Left cardiac atrium (tissue), 4 donors: Measurements from ENCODE around the gene ESF1. TPM values are rescaled to one million over a fixed set of nuclear protein-coding genes. Genes with fewer than 3 reads are reported as not detected.
"Not testable (repeated sequence)": the region's sequence is repeated elsewhere in the genome, so short reads cannot be mapped to it uniquely, and the experiment has no call there.

Experiments used
- ATAC-seq, 2 donors: fragments of 200-7000 bp; cut with Tn5 transposase; one replicate each; pipeline ENCODE4 v1.9.1; 2020; ENCODE audit warnings: mild to moderate bottlenecking in 2 of 2, moderate library complexity in 2 of 2
- DNase-seq: peaks from one replicate; pipeline ENCODE4 v3.0.0-alpha.2; 2020
- intact Hi-C, 2 donors: fragments of 100-400 bp; cut with DNase I; formaldehyde crosslinking; loops; one replicate each; pipeline versions ENCODE4 v1.14.1 to v1.15.1; 2022 to 2023
- total RNA-seq, 2 donors: library from RNA; stranded (reverse); fragmentation: NEBNext Ultra II Directional; extraction: Animal tissue kit (Norgen Biotek cat#: 25700); gene quantifications; one replicate each; pipeline ENCODE4 v1.2.1, GENCODE V29; 2021
- donor health status: DM: no; HTN: yes; CAD: no.
- donor health status: DM: no; HTN: yes; CAD: no; lungs with severe emphysema.
- donor health status: DM: yes; HTN: yes; CAD: no.
- donor health status: Dilated cardiomyopathy.

The ESF1 gene
- total RNA-seq, 2 donors from 2014 or later = 11.6 to 18.7 TPM

DNA sequence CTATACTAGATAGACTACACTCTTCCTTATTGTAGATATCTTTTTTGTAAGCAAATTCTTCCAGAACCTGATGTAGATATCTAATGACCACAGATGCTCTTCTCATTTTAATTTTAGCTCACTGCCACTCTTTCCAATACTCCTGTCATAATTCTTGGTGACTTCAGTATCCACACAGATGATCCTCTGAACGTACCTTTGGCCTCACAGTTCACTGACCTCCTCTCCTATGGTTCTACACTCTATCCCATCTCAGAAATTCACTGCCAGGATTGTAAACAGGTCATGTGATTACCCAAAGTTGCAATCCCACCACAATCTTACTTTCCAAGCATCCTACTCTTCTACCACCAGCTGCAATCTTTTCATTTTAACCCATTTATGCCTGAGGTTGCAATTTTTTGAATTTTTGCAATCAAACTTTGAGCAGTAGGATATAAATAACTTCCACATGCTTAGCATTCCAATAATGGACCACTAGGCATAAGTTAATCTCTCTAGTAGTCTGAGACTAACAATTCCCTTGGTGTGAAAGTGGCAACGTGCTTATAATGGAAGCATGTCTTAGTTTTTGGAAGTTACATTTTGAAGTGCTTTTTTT lies 31.2 kb downstream of the ESF1 start:
- ATAC-seq (no peak), DNase-seq (no peak)
- intact Hi-C loops = no loop called here

DNA sequence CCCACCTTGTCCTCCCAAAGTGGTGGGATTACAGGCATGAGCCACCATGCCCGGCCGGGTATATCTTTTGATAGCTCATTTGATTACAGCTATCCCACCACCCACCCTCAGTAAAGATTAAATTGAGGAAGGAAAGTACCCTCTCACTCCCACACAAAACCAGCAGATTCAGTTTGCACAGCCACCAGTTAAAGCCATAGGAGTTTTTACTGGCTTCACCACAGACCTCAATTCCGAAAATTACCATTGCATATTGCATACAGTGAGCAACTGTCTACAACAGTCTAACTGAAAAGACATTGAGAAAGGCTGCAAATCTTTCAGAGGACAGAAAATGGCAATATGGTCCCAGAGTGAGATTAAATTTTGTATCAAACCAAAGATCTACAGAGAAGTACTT lies 34.9 kb downstream of the ESF1 start:
- ATAC-seq = no peak
- intact Hi-C loops = no loop called here
- DNase-seq = no peak

DNA sequence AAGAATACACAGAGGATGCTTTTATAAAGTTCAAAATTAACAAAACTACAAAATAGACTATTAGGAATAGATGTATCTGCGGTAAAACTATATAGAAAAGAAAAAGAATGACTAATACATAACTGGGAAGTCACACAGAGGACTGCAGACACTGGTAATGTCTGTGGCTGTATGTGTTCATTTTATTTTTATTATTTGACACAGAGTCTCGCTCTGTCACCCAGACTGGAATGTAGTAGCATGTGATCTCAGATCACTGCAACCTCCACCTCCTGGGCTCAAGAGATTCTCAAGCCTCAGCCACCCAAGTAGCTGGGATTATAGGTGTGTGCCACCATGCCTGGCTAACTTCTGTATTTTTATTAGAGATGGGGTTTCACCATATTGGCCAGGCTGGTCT lies 38.9 kb downstream of the ESF1 start:
- ATAC-seq (no peak), DNase-seq (no peak)
- intact Hi-C loops = no loop called here

- intact Hi-C loops = no loop called here
- ATAC-seq (no peak), DNase-seq (no peak)
Observed at GRCh38 chr20:13744352-13744751, 40.4 kb downstream of the ESF1 start.

DNA sequence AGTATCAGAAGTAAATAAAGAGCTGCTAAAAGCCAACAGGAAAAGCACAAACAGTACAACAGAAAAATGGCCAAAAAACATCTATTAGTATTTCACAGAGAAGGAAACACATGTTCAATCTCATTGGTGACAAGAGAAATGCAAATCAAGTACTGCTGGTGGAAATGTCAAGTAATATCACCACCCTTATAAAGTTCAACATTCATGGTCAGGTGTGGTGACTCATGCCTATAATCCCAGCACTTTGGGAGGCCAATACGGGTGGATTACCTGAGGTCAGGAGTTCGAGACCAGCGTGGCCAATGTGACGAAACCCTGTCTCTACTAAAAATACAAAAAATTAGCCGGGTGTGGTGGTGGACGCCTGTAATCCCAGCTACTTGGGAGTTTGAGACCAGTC lies 42.8 kb downstream of the ESF1 start:
- no peak for DNase-seq
- intact Hi-C loops = no loop called here
- no peak for ATAC-seq

DNA sequence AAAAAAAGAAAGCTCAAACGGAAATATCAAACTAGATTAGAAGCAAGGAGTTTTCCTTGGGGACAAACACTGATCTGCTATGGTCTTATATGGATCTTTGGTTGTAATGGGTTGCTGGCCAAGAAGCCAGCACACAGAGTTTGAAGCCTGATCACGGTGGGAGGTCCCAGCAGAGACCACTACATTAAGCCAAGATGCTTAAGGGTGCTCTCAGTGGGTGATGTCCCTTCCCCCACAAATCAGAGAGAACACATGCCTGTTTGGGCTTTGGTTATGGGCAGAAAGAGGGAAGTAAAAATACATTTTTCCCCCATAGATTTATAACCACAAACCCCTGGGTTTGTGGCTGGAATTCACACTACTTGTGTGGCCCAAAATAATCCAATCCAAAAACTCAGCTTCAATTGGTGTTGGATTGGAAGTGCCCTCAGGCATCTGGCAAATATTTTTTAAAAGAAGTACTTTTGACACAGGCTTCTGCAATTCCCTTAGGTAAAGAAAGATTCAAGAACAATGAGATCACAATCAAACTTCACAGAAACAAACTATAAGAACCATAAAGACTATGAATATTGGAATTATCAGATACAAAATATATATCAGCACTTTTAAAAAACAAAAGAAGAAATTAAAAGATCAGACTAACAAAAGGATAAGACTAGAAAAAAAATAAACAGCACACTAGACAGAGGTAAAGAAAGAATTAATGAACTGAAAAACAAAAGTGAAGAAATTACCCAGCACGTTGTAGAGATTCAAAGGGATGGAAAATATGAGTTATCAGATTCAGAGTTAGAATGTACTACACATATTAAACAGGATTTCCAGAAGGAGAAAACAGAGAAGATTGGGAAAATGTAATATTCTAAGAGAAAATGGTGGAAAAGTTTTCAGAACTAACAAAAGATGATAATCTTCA lies 44.7 kb downstream of the ESF1 start:
- no peak for ATAC-seq
- intact Hi-C loops = no loop called here
- DNase-seq = no peak

GRCh38 chr20:13738187-13738586 lies 46.5 kb downstream of the ESF1 start:
- intact Hi-C loops, DNase-seq, ATAC-seq: not testable (repeated sequence)

GRCh38 chr20:13736436-13737191 lies 48.1 kb downstream of the ESF1 start:
- DNase-seq = no peak
- ATAC-seq = peak; percentile 65 to 70
- intact Hi-C loops = no loop called here

- intact Hi-C loops = no loop called here
- DNase-seq (no peak), ATAC-seq (no peak)
Observed at GRCh38 chr20:13735826-13736225, 48.9 kb downstream of the ESF1 start.

DNA sequence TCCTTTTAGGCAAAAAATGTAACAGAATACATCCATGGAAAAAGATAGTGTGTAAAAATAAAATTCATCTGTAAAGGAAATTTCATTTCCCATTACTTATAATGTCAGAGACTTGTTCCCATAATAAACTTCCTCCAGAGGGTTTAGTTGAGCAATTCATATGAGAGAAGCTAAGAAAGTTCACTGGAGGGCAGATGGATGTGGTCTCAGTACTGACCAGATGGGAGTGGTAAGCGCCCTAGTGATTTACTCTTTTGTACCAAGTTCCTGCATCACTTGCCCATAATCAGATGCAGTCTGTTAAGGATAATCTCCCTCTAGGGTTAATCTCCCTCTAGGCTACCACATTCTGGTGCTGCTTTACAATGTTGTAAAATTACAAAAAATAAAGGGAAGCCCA lies 61.7 kb downstream of the ESF1 start:
- DNase-seq (no peak), ATAC-seq (peak in 1 of 2 donors; percentile 43)
- intact Hi-C loops = no loop called here

- intact Hi-C loops = no loop called here
- DNase-seq = no peak
- no peak for ATAC-seq
Observed at GRCh38 chr20:13718171-13718570, 66.5 kb downstream of the ESF1 start.

GRCh38 chr20:13717631-13718044 lies 67.1 kb downstream of the ESF1 start:
- ATAC-seq (no peak), DNase-seq (no peak)
- intact Hi-C loops = no loop called here

DNA sequence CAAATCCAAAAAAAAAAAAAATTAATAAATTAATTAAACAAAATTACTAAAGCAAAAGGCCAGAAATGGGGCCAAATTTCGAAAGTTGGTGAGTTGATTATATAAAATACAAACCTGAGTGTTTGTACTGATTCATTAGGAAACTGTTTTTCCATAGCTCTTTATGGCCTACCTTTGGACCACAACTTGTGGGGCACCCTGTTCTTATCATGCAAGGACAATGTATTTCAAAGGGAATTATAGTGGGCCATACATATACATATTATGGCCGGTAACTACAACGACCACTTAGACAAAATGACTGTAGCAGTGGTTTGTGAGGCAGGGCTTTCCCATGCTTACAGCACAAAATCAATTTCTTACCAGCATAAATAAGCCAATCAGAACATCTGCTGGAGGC lies 69.5 kb downstream of the ESF1 start:
- ATAC-seq (no peak), DNase-seq (no peak)
- intact Hi-C loops = no loop called here

DNA sequence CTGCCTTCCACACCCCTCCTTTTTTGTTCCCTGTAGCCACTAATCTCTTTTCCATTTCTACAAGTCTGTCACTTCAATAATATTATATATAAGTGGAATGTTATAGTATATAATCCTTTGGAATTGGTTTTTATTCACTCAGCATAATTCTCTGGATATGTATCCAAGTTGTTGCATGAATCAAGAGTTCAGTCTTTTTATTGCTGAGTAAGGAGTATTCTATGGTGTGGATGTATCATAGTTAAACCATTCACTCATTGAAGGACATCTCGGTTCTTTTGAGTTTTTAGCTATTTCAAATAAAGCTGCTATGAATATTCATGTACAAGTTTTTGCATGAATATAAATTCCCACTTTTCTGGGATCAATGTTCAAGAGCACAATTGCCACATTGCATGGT lies 76.5 kb downstream of the ESF1 start:
- intact Hi-C loops = no loop called here
- ATAC-seq (no peak), DNase-seq (no peak)

- DNase-seq (no peak), ATAC-seq (no peak)
- intact Hi-C loops = no loop called here
Observed at GRCh38 chr20:13703265-13703664, 81.5 kb downstream of the ESF1 start.

GRCh38 chr20:13701486-13701885 lies 83.2 kb downstream of the ESF1 start:
- DNase-seq (no peak), ATAC-seq (no peak)
- intact Hi-C loops = no loop called here

DNA sequence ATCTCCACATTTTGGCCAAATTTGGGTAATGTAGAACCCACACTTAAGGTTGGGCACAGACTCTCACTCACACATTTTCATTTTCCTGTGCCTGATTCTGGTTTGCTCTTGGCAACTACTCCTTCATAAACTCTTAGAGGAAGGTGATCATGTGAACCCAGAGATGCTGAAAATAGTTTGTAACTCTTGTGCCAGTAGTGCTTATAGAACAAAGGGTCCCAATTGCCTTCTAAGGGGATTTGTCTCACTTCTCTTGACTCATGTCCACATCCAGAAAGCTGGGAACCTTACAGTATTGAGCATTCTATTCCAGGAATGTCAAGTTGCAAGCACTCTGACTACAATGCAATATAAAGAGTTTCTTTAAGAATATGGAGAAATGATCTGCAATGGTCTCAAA lies 84.0 kb downstream of the ESF1 start:
- intact Hi-C loops = no loop called here
- DNase-seq (no peak), ATAC-seq (no peak)

DNA sequence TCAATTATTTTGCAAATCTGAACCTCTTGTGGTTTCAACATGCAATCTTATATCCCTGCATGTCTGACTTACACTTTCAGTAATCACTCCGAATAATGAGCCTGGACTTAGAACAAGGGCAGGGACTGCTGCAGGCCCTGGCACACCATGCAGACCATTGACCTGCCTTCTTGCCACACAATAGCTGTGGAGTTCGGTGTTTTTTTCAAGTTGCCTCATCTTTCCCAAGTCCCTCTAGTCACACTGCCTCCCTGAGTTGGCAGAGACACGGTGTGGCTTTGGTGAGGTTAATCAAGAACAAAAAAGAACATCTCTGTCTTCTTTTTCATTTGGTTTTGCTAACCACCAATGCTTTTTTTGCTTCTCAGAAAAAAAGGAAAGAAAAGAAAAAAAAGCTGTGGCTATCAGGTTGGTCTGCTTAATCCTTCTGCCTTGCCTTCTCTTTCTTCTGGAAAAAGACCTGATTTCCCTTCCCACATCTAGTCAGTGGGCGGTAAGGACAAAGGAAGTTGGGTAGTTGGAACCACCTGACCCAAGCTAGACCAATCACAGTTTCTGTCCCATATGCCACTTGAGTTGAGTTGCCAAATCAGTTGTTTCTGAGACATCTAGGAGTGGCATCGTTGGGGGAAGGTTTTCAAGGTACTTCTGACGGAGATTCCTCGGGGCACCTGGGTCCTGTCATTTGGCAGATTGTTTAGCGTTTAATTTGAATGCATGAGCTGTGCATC lies 90.1 kb downstream of the ESF1 start:
- intact Hi-C loops = no loop called here
- no peak for DNase-seq
- ATAC-seq = no peak
